Keratinocyte (primary cell): Measurements from ENCODE around the gene GRN. TPM values are rescaled to one million over a fixed set of nuclear protein-coding genes. Genes with fewer than 3 reads are reported as not detected.

ENCODE experiments used
- DNase-seq: peaks from one replicate; pipeline ENCODE4 v3.0.0-alpha.2; 2011; ENCODE audit warnings: low read depth, missing footprints, low spot score
- FAIRE-seq: peaks from 2 replicates; lab custom pipeline; 2011; peaks lifted over from hg19 to GRCh38; lab: Jason Lieb, UNC
- H2AFZ ChIP-seq: 2 replicates; pipeline ENCODE4 v1.6.0; 2012; ENCODE audit warnings: low read length, control low read depth, inconsistent platforms; ENCODE audit not compliant: control insufficient read depth
- H3K27ac ChIP-seq: 2 replicates; pipeline ENCODE4 v1.5.1; 2011; ENCODE audit warnings: low read length; ENCODE audit not compliant: control insufficient read depth, insufficient read depth
- H3K27me3 ChIP-seq: 3 replicates; pipeline ENCODE4 v1.6.0; 2011; ENCODE audit warnings: low read length; ENCODE audit not compliant: control insufficient read depth, insufficient read depth; ENCODE audit errors: extremely low read depth
- H3K36me3 ChIP-seq, 2 experiments: 2 replicates in 1 of 2; 3 replicates in 1 of 2; pipeline ENCODE4 v1.5.1; 2011; ENCODE audit warnings: low read length in 2 of 2, mild to moderate bottlenecking in 1 of 2; ENCODE audit not compliant: control insufficient read depth in 2 of 2, insufficient read depth in 2 of 2; ENCODE audit errors: extremely low read depth in 1 of 2
- H3K4me1 ChIP-seq: 3 replicates; pipeline ENCODE4 v1.5.1; 2011; ENCODE audit warnings: low read length; ENCODE audit not compliant: control insufficient read depth, insufficient read depth; ENCODE audit errors: extremely low read depth
- H3K4me2 ChIP-seq: 3 replicates; pipeline ENCODE4 v1.6.0; 2011; ENCODE audit warnings: low read depth, low read length; ENCODE audit not compliant: control insufficient read depth, insufficient read depth; ENCODE audit errors: extremely low read depth
- H3K4me3 ChIP-seq, 3 experiments: fragments of 200-600 bp in 1 of 3; sonication (generic) in 1 of 3; 2 replicates in 2 of 3; 3 replicates in 1 of 3; pipeline ENCODE4 v1.5.1; 2011 to 2016; ENCODE audit warnings: low read length in 3 of 3, mild to moderate bottlenecking in 3 of 3, control low read depth in 2 of 3, inconsistent platforms in 1 of 3, low read depth in 1 of 3, mixed read lengths in 1 of 3, mixed run types in 1 of 3, moderate library complexity in 1 of 3; ENCODE audit not compliant: control insufficient read depth in 2 of 3, insufficient read depth in 2 of 3; ENCODE audit errors: extremely low read depth in 1 of 3
- H3K79me2 ChIP-seq: 2 replicates; pipeline ENCODE4 v1.6.0; 2012; ENCODE audit warnings: low read length; ENCODE audit not compliant: control insufficient read depth, insufficient read depth
- H3K9ac ChIP-seq: 3 replicates; pipeline ENCODE4 v1.6.0; 2011; ENCODE audit warnings: low read length; ENCODE audit not compliant: control insufficient read depth, insufficient read depth; ENCODE audit errors: extremely low read depth
- H3K9me1 ChIP-seq: 3 replicates; pipeline ENCODE4 v1.6.0; 2011; ENCODE audit warnings: low read length; ENCODE audit not compliant: control insufficient read depth, insufficient read depth; ENCODE audit errors: extremely low read depth
- H3K9me3 ChIP-seq: 2 replicates; pipeline ENCODE4 v1.5.1; 2012; ENCODE audit warnings: low read depth, low read length; ENCODE audit not compliant: control insufficient read depth
- H4K20me1 ChIP-seq: 3 replicates; pipeline ENCODE4 v1.6.0; 2011; ENCODE audit warnings: low read length; ENCODE audit not compliant: control insufficient read depth, insufficient read depth; ENCODE audit errors: extremely low read depth
- CTCF ChIP-seq, 3 experiments: IDR thresholded peaks in 1 of 3; conservative IDR thresholded peaks in 1 of 3; optimal IDR thresholded peaks in 1 of 3; 2 replicates in 2 of 3; 3 replicates in 1 of 3; pipeline versions ENCODE3 to v1.5.1; 2011; ENCODE audit warnings: low read length in 3 of 3, mild to moderate bottlenecking in 3 of 3, moderate library complexity in 2 of 3, control low read depth in 1 of 3, inconsistent platforms in 1 of 3; ENCODE audit not compliant: insufficient read depth in 2 of 3; ENCODE audit errors: extremely low read depth in 1 of 3
- EZH2 ChIP-seq: IDR thresholded peaks from one replicate; pipeline ENCODE4 v1.6.1; 2012; ENCODE audit warnings: inconsistent platforms, mild to moderate bottlenecking, low read length, moderate library complexity
- dilution Hi-C: fragments of 300-500 bp; cut with MboI; formaldehyde crosslinking; loops from one replicate; pipeline ENCODE4 v1.7.0; 2020; ENCODE audit warnings: low sequenced_read_pairs; ENCODE audit not compliant: extremely low pct_ligation_motif_present
- polyA plus RNA-seq, 5 experiments: library from polyadenylated mRNA; depleted of rRNA in 3 of 5; stranded (reverse) in 3 of 5; stranded (forward) in 1 of 5; unstranded in 1 of 5; fragments of >200 nt; gene quantifications; 1 replicate in 1 of 5; 2 replicates in 3 of 5; 3 replicates in 1 of 5; pipeline versions ENCODE4 v1.2.1 to v1.2.3, GENCODE V29; 2011 to 2012; ENCODE audit warnings: missing spikeins in 2 of 5, low read depth in 1 of 5, low replicate concordance in 1 of 5

Gene GRN
- polyA plus RNA-seq, 1 donor (not counting 4 experiments of a cell fraction or from before 2014, with no cell fraction given) = 179 TPM

GRCh38 chr17:44331249-44331760 lies 13.8 kb upstream of the GRN start:
- H4K20me1 ChIP-seq = no peaks in the 10 kb centered on the region
- no peak overlapping the region for H3K4me2 ChIP-seq
- TF ChIP-seq EZH2 (no peak), CTCF (optimal IDR thresholded peaks at IDR 0.05 in 1 of 3, IDR thresholded peaks at IDR 0.05 in 1 of 3, conservative IDR thresholded peaks at IDR 0.05 in 1 of 3; ENCODE audit: extremely low read depth in 1 of 3, insufficient read depth in 2 of 3, low read length in 3 of 3) (peak; percentile 74 to 86 (median 80))
- dilution Hi-C loops = no loop called here
- no peaks in the 10 kb centered on the region for H3K79me2 ChIP-seq
- FAIRE-seq (peak; percentile 66), DNase-seq (no peak)
- no peak overlapping the region for H3K27ac ChIP-seq
- H3K36me3 ChIP-seq = no peaks in the 10 kb centered on the region
- no peak overlapping the region for H3K4me3 ChIP-seq
- no peaks in the 10 kb centered on the region for H3K9me3 ChIP-seq
- no peak overlapping the region for H2AFZ ChIP-seq
- H3K9ac ChIP-seq = no peak overlapping the region
- H3K9me1 ChIP-seq = no peaks in the 10 kb centered on the region
- no peaks in the 10 kb centered on the region for H3K27me3 ChIP-seq
- no peaks in the 10 kb centered on the region for H3K4me1 ChIP-seq

DNA sequence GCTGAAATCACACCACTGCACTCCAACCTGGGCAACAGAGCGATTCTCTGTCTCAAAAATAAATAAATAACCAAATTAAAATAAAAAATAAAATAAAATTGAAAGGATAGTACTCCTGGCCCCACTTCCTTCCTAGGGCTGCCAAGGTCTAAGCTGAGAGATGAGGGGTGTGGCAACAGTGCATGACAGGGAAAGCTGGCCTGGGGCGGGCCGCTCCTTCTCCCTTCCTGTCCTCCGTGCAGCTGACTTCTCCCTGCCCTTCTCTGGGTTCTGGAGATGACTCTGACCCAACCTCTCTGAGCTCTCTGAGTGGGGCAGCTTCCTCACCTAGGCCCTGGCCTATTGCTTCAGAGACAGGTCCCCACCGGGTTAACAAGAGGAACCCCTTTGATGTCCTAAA lies 11.7 kb upstream of the GRN start:
- no peaks in the 10 kb centered on the region for H3K9me3 ChIP-seq
- H2AFZ ChIP-seq = no peak overlapping the region
- H3K79me2 ChIP-seq = no peaks in the 10 kb centered on the region
- no peaks in the 10 kb centered on the region for H4K20me1 ChIP-seq
- H3K9ac ChIP-seq = no peak overlapping the region
- no peak overlapping the region for H3K4me3 ChIP-seq
- DNase-seq = no peak
- dilution Hi-C loops = no loop called here
- no peaks in the 10 kb centered on the region for H3K4me1 ChIP-seq
- no peaks in the 10 kb centered on the region for H3K9me1 ChIP-seq
- H3K27me3 ChIP-seq = no peaks in the 10 kb centered on the region
- H3K36me3 ChIP-seq = no peaks in the 10 kb centered on the region
- H3K27ac ChIP-seq = no peak overlapping the region
- no peak for FAIRE-seq
- TF ChIP-seq EZH2 (no peak), CTCF (optimal IDR thresholded peaks at IDR 0.05 in 1 of 3, IDR thresholded peaks at IDR 0.05 in 1 of 3, conservative IDR thresholded peaks at IDR 0.05 in 1 of 3; ENCODE audit: extremely low read depth in 1 of 3, insufficient read depth in 2 of 3, low read length in 3 of 3) (no peak)
- no peak overlapping the region for H3K4me2 ChIP-seq
